Glutamatergic neuron (in vitro differentiated cells): ENCODE results near the gene REM2. TPM values are rescaled to one million over a fixed set of nuclear protein-coding genes. Genes with fewer than 3 reads are reported as not detected.
A peak's percentile ranks its signal among the peaks of the same experiment; 100 is the strongest.

Experiments used
- DNase-seq: peaks from one replicate; pipeline ENCODE4 v3.0.0; 2022
- H3K27ac Mint-ChIP-seq: one replicate; pipeline ENCODE4 v1.8.0; 2020; ENCODE audit warnings: mild to moderate bottlenecking, mixed read lengths, inconsistent platforms; ENCODE audit not compliant: unreplicated experiment
- H3K27me3 Mint-ChIP-seq: one replicate; pipeline ENCODE4 v1.8.0; 2020; ENCODE audit warnings: mild to moderate bottlenecking, moderate library complexity, mixed read lengths, inconsistent platforms; ENCODE audit not compliant: unreplicated experiment
- H3K36me3 Mint-ChIP-seq: one replicate; pipeline ENCODE4 v1.8.0; 2020; ENCODE audit warnings: mild to moderate bottlenecking, mixed read lengths, inconsistent platforms; ENCODE audit not compliant: unreplicated experiment
- H3K4me1 Mint-ChIP-seq: one replicate; pipeline ENCODE4 v1.8.0; 2020; ENCODE audit warnings: mild to moderate bottlenecking, low read depth, mixed read lengths, inconsistent platforms; ENCODE audit not compliant: unreplicated experiment
- H3K4me3 Mint-ChIP-seq: one replicate; pipeline ENCODE4 v1.8.0; 2020; ENCODE audit warnings: mild to moderate bottlenecking, mixed read lengths, inconsistent platforms; ENCODE audit not compliant: unreplicated experiment
- H3K9me3 Mint-ChIP-seq: one replicate; pipeline ENCODE4 v1.8.0; 2020; ENCODE audit warnings: mild to moderate bottlenecking, moderate library complexity, mixed read lengths, inconsistent platforms; ENCODE audit not compliant: unreplicated experiment
- long read RNA-seq: library from polyadenylated mRNA; unstranded; transcript quantifications from one replicate; pipeline ENCODE4 v2.0.0, GENCODE V29; 2020; ENCODE audit not compliant: unreplicated experiment
- total RNA-seq: library from RNA; stranded (reverse); fragmentation: NEBNext Ultra II Directional; extraction: Animal tissue kit (Norgen Biotek cat#: 25700); gene quantifications from one replicate; pipeline ENCODE4 v1.2.1, GENCODE V29; 2021; ENCODE audit not compliant: unreplicated experiment
- TF ChIP-seq, protein P1 (sequence below): fragments of 200-600 bp; sonication (generic); IDR thresholded peaks from one replicate; pipeline ENCODE4 v1.5.0; 2021; ENCODE audit not compliant: partially characterized antibody, unreplicated experiment

Gene REM2
- 73.2 TPM for total RNA-seq
- long read RNA-seq, transcript REM2-201 (5 exons, 1,923 nt), result major isoform, 59 of 92 reads
- long read RNA-seq, partial matches to known transcripts, result 7 of 92 reads
- long read RNA-seq, other reads (novel, unspliced or antisense), result 25 of 92 reads

GRCh38 chr14:22883173-22883976 lies at the start of gene REM2:
Gene REM2, plus strand, starts transcription at chr14:22883222. Its CDS starts 66 bp downstream, at chr14:22883288.
- H3K27me3 Mint-ChIP-seq, result peaks cover 40% of the 10 kb centered on the region
- TF ChIP-seq, protein P1, sequence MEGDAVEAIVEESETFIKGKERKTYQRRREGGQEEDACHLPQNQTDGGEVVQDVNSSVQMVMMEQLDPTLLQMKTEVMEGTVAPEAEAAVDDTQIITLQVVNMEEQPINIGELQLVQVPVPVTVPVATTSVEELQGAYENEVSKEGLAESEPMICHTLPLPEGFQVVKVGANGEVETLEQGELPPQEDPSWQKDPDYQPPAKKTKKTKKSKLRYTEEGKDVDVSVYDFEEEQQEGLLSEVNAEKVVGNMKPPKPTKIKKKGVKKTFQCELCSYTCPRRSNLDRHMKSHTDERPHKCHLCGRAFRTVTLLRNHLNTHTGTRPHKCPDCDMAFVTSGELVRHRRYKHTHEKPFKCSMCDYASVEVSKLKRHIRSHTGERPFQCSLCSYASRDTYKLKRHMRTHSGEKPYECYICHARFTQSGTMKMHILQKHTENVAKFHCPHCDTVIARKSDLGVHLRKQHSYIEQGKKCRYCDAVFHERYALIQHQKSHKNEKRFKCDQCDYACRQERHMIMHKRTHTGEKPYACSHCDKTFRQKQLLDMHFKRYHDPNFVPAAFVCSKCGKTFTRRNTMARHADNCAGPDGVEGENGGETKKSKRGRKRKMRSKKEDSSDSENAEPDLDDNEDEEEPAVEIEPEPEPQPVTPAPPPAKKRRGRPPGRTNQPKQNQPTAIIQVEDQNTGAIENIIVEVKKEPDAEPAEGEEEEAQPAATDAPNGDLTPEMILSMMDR, result no peak
- peak within 1 kb of the TSS; percentile 100 for H3K27ac Mint-ChIP-seq
- peak within 1 kb of the TSS; percentile 99 for H3K4me3 Mint-ChIP-seq
- peak; percentile 89 for DNase-seq
- peaks cover 49% of the 10 kb centered on the region for H3K4me1 Mint-ChIP-seq
- H3K9me3 Mint-ChIP-seq, result peaks cover 28% of the 10 kb centered on the region
- peaks cover 8% of the 10 kb centered on the region for H3K36me3 Mint-ChIP-seq

DNA sequence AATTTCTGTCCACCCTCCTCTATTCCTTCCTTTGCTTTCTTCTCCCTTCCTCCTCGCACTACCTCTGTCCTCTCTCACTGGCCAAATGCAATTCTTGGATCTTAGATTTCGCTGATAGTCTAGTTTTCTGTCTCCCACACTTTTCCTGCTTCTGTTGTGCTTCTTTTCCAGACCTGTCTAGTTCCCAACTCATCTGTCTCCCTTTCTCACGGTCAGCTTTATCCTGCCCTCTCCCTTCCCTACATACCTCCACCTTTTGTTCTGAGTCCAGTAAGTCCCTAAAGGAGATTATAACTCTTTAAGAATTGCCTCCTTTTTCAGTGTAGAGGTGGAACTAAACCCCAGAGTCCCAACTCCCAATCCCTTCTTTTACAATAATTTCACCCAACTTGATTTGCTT lies 47.5 kb upstream of the REM2 start:
- DNase-seq, result no peak
- Mint-ChIP-seq H3K4me3 (peak overlapping the region; percentile 97), H3K36me3 (no peaks in the 10 kb centered on the region), H3K4me1 (peaks cover 16% of the 10 kb centered on the region), H3K27ac (peak overlapping the region; percentile 98), H3K27me3 (peaks cover 10% of the 10 kb centered on the region), H3K9me3 (peaks cover 15% of the 10 kb centered on the region)
- TF ChIP-seq, protein P1, result no peak

DNA sequence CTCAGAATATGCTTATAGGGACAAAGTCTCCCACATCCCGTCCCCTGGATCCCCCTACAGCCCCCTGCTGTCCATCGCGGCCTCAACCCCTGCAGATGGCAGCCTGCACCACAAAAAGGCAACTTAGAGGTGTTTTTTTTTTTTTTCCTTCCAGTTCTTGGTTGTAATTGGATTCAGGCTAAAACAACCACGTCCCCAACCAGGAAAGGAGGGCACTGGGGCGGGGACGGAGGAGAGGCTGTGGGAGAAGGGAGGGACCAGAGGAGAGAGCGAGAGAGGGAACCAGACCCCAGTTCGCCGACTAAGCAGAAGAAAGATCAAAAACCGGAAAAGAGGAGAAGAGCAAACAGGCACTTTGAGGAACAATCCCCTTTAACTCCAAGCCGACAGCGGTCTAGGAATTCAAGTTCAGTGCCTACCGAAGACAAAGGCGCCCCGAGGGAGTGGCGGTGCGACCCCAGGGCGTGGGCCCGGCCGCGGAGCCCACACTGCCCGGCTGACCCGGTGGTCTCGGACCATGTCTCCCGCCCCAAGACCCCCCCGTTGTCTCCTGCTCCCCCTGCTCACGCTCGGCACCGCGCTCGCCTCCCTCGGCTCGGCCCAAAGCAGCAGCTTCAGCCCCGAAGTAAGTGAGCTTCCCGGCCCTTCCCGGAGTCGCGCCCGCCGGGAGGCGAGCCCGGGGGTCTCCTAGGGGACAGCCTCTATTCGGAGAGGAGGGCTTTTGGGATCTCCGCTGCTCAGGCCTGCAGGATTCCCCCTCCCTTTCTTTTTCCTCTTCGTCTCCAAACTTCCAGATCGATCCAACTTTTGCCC lies 46.5 kb upstream of the REM2 start, which contains the start of gene MMP14:
MMP14 (plus strand) TSS at position 285 of the 813 bp plus-strand sequence; CDS start at position 518, 233 bp downstream.
- DNase-seq, result peak; percentile 66
- H3K4me1 Mint-ChIP-seq, result peaks cover 14% of the 10 kb centered on the region
- peak within 1 kb of the TSS; percentile 97 for H3K4me3 Mint-ChIP-seq
- peaks cover 10% of the 10 kb centered on the region for H3K27me3 Mint-ChIP-seq
- H3K27ac Mint-ChIP-seq, result peak within 1 kb of the TSS; percentile 98
- H3K9me3 Mint-ChIP-seq, result peaks cover 15% of the 10 kb centered on the region
- no peaks in the 10 kb centered on the region for H3K36me3 Mint-ChIP-seq
- TF ChIP-seq, protein P1, result no peak

GRCh38 chr14:22837114-22837749 lies 45.8 kb upstream of the REM2 start:
- H3K27ac Mint-ChIP-seq, result peak overlapping the region; percentile 95
- peaks cover 15% of the 10 kb centered on the region for H3K9me3 Mint-ChIP-seq
- H3K36me3 Mint-ChIP-seq, result no peaks in the 10 kb centered on the region
- peaks cover 14% of the 10 kb centered on the region for H3K4me1 Mint-ChIP-seq
- H3K27me3 Mint-ChIP-seq, result peaks cover 10% of the 10 kb centered on the region
- peak; percentile 61 for DNase-seq
- peak overlapping the region; percentile 96 for H3K4me3 Mint-ChIP-seq
- TF ChIP-seq, protein P1, result no peak
